HL-60/S4 treated with phorbol 12-myristate 13-acetate at 8.2 ng/mL for 4 days and 3 days (cell line): ENCODE data around the gene LRR1.
"Not testable (repeated sequence)": the region's sequence is repeated elsewhere in the genome, so short reads cannot be mapped to it uniquely, and the experiment has no call there.

Experiments used
- in situ Hi-C: fragments of 300-500 bp; cut with MboI; formaldehyde crosslinking; loops from 2 replicates; pipeline ENCODE4 v1.15.0; 2022; ENCODE audit warnings: low sequenced_read_pairs

The LRR1 gene

DNA sequence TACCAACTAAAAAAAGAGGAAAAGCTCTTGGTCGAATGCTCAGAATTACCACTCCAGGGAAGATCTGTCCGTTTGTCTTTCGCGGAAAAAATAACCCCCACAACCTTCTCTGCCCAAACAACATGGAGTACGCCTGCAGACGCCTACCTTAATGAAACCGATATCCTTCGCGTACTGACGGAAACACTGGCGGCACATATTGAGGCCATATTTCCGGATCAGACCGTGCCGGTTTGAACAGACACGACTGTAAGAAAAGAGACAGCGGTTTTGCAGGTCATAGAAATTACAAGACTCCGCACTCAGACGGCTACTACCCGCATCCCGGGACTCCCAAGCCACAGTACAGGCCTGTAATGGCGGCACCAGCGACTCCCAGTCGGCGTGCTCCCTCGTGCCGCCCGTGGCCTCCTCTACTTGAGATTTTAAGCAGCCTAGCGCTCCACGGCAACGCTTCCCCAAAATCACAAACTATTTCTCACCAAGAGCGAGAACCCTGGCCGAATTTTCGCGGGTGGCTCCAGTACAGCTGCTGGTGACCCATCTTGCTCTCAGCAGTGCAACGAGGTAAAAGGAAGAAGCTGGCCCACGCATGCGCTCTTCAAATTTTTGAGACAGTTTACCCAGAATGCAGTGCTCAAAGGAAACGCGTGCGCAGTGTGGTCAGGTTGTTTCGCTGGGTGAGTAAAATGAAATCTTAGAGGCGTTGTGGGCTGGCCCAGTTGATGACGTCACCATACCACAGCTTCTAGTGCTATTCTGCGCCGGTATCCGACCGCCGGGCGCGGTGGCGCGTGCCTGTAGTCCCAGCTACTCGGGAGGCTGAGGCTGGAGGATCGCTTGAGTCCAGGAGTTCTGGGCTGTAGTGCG lies 12.7 kb upstream of the LRR1 start, which contains the start of gene RPS29:
TSS of gene RPS29 (minus strand) at position 578 of the 870 bp plus-strand sequence. CDS start at position 544, 34 bp downstream.
- in situ Hi-C loops, result no loop called here

DNA sequence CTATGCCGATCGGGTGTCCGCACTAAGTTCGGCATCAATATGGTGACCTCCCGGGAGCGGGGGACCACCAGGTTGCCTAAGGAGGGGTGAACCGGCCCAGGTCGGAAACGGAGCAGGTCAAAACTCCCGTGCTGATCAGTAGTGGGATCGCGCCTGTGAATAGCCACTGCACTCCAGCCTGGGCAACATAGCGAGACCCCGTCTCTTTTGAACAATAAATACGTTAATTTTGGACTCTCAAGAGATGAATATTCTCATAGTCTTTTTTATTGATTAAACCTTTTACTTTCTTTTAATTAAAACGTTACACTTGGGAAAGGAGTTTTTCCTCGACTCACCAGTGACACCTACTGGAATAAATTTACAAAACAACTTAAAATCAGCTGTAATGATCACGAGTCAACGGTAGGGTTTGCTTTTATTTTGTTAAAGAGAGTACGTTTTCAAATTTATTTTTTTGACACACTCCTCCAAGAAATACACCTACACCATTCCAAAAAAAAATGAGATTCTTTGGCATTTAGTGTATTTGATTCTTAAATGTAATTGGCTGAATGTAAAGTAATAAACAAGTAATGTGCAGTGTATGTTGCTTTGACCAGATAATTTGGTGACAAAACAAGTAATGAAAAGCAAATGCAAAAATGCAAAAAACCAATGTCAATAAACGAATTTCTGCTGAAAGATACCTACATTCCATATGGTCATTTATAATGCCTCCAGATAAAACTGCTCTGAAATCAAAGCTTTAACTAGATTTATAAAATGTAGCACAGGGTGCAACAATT lies 11.9 kb upstream of the LRR1 start:
- in situ Hi-C loops, result no loop called here

DNA sequence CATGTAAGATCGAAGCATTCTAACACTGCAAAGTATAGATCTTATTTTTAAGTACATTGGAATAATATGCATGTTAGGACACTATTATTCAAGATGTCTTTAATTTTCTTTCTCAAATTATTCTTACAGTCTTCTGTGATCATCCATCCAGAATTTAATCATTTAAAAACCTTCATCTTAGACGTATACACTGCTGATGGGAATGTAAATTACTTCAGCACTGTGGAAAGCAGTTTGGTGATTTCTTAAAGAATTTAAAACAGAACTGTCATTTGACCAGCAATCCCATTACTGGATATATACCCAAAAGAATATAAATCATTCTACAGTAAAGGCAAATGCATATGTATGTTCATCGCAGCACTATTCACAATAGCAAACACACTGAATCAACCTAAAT lies 9.4 kb upstream of the LRR1 start:
- in situ Hi-C loops, result no loop called here

DNA sequence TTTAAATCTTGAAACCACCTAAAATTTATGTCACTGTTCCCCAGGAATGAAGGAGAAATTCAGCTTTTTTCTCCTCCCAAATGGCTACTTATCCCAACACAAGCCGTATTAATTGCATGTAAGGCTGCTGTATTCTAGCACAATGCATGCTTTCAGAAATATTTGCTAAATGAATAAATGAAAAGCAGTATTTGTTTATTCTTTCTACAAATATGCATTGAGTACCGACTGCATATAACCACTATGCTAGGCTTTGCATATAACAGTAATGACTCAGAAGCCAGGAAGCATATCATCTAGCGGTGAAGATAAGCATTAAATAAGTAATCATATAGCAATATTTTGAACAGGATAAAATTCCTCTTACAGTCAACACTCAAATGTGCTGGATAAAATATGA lies 5.7 kb upstream of the LRR1 start:
- in situ Hi-C loops, result no loop called here

DNA sequence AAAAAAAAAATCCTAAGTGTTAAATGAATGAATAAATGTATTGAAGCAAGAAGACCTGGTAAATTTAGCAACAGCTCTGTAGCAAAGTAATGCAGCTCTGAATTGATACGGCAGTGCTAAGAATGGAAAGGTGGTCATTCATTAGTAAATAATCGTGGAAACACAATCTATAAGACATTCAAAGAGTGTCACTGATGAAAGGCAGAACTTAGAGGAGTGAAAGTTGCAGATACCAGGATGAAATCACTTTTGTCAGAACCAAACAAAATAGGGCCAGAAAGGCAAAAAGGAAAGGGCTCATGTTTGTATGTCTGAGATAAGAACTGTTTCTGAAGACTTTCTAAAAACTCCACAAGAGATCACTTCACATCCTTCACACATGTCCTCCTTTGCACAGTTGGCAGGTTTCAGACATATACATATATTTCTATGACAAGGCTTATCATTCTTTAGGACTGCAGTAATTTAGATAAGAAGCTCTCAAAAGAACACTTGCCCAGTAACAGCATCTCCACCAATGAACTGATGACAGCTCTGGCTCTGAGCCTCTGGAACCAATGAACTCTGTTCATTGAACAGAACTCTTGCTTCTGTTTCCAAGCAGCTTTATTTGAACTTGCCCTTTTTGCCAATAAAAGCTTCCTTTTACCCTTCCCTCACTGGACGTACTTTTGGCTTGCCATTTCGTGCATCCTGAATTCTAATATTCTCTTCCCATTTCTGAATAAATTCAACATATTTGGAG lies 4.2 kb upstream of the LRR1 start:
- in situ Hi-C loops, result no loop called here

DNA sequence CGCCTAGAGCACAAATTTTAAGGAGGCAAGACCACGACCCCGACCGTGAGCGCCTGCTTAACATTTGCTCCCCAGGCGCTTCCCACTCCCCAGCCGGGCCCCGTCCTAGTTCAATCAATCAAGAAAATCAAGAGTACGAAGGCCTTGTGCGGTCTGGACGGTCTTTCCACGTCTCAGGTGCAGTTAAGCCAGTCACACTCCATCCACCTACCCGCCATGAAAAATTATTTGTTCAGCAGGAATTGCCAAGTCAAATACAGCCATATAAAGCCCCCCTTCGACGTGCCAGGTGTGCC lies 603 bp upstream of the LRR1 start:
- in situ Hi-C loops, result no loop called here

DNA sequence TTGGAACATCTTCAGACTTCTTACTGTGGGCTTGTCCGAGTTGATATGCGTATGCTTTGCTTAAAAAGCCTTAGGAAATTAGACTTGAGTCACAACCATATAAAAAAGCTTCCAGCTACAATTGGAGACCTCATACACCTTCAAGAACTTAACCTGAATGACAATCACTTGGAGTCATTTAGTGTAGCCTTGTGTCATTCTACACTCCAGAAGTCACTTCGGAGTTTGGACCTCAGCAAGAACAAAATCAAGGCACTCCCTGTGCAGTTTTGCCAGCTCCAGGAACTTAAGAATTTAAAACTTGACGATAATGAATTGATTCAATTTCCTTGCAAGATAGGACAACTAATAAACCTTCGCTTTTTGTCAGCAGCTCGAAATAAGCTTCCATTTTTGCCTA lies 8.8 kb downstream of the LRR1 start:
- in situ Hi-C loops, result no loop called here

DNA sequence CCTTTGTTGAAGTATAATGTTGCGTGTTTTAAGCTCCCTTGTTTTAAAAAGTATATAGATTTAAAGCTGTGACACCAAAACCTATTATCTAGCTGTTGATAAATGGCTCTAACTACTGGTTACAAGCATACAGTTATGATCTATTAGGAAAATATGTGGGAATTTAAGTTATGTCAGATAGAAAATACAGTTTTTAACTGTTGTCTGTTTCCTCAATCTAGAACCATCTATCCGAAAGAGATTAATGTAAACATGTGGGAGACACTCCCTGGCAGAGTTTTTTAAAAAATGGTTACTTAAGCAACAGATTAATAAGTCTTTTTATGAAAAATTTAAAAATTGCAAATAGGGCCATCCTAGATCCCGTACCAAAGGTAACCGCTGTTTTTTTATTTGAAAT lies 13.5 kb downstream of the LRR1 start:
- in situ Hi-C loops, result no loop called here

DNA sequence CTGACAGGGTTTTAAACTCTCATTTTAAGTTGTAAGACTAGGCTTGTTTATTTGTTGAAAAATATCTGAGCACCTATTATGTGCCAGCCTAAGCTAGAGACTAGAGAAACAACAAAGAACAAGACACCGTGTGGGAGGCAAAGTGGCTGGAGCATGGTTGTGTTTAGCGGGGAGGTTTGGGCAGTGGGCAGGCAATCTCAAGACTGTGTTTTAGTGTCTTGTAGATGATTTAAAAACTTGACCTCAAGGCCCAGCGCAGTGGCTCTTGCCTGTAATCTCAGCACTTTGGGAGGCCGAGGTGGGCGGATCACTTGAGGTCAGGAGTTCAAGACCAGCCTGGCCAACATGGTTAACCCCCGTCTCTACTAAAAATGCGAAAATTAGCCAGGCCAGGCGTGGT lies 13.9 kb downstream of the LRR1 start:
- in situ Hi-C loops, result no loop called here

DNA sequence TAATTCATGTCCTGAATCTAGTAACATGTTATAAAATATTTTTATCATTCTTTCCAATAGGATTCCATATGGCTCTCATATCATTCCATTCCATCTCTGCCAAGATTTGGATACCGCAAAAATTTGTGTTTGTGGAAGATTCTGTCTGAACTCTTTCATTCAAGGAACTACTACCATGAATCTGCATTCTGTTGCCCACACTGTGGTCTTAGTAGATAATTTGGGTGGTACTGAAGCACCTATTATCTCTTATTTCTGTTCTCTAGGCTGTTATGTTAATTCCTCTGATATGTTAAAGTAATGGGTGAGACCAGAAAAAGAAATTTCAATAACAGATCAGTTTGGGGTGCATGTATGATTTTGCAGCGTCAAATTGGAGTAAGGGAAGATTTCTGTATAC lies 15.5 kb downstream of the LRR1 start:
- in situ Hi-C loops, result no loop called here

DNA sequence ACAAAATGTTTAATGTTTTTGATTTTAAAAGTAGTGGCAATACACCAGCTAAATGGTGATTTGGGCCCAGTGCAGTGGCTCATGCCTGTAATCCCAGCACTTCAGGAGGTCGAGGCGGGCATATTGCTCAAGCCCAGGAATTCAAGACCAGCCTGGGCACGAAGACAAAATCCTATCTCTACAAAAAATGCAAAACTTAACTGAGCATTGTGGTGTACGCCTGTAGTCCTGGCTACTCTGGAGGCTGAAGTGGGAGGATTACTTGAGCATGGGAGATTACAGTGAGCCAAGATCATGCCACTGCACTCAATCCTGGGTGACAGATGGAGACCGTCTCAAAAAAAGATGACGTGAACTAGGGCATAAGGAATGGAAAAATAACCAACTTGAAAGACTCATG lies 17.0 kb downstream of the LRR1 start:
- in situ Hi-C loops, result no loop called here

DNA sequence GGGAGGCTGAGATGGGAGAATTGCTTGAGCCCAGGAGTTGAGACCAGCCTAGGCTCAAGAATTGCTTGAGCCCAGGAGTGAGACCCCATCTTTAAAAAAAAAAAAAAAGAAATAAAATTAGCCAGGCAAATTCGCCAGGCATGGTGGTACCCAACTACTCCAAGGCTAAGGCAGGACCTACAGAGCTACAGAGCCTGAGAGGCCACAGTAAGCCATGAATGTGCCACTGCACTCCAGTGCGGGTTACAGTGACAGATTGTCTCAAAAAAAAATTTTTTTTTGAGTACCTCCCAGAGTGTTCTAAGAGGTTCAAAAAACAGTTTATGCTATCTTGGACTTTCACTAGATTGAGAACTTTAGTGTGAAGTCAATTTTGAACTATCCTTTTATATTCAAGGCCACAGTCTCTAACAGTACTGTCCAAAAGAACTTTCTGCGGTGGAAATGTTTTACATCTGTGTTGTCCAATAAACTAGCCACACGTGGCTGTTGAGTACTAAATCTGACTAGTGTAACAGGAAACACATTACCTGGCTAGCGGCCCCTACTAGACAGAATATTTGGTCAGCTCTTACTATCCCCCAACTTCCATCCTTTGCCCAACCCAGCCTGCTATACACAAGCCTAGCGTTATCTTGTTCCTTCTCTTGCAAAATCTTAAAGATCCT lies 19.2 kb downstream of the LRR1 start:
- in situ Hi-C loops, result no loop called here

DNA sequence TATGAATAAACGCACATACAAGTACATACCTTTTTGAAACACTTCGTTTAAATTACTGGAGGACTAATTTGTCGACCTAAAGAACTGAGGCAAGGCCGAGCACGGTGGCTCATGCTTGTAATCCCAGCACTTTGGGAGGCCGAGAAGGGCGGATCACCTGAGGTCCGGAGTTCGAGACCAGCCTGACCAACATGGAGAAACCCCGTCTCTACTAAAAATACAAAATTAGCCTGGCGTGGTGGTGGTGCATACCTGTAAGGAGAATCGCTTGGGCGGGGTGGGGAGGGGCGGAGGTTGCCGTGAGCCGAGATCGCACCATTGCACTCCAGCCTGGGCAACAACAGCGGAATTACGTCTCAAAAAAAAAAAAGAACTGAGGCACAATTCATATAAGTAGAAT lies 20.5 kb downstream of the LRR1 start:
- in situ Hi-C loops, result not testable (repeated sequence)

DNA sequence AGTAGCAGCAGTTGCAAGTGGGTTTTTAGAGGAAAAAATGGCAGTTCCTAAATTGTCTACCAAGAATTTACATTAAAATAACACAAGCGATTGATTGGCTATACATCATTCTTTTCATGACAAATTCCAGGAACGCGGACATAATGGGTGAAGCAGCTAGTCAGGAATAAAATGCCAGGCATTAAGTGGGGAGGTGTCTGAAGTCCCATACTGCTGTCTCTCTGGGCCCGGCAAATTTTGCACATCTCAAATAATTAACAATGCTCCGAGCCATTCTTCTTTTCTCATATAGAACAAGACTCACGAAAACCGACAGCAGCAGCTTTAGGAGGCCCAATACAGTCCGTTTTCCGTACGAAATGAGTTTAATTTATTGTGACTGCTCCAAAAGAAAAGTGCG lies 21.0 kb downstream of the LRR1 start:
- in situ Hi-C loops, result no loop called here

DNA sequence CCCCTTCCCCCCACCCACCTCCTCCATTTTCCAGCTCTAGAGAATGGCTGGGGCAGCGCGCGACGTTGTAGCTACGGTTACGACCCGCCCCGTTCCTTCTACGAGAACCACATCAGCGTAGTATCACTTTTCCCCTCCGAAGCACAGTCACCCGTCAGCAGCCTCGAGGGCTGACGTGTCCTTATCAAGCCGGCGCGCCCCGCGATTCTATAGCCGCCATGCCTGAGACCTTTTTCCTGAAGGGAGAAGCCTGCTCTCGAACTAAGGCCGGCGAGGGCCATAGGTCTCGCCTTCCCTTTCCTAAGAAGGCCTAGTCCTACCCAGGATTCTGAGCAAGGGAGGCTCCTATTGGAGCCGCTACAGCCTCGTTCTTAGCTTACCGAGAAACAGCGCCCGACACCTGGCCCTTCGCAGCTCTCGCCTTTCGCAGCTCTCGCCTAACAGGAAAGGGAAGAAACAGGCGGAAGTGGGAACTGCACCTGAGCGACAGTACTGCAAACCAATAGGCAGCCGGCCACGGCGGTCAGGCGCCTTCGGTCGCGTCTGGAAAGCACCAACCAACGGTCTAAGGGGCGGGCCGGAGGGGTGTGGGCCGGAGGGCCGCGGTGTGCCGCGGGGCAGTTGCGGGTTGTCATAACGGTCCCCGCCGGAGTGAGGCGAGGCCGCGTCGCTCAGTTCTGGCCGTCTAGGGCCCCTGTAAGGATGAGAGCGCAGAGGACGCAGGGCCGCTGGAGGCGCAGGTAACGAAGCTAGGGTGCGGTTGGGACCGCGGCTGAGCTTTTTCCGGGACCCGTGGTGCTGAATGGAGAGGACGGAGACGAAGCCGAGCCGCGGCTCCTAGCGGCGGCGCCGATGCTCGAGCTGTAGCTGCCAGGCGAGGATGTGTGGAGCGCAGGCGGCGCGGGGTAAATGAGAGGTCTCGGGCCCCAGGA lies 21.7 kb downstream of the LRR1 start, which contains the start of the genes MGAT2 and RPL36AL:
TSS of gene MGAT2 (plus strand) at position 618 of the 932 bp plus-strand sequence. CDS start 470 bp downstream, outside the sequence.
TSS of gene RPL36AL (minus strand) at position 445 of the 932 bp plus-strand sequence. CDS start 1,522 bp downstream, outside the sequence.
- in situ Hi-C loops, result no loop called here

DNA sequence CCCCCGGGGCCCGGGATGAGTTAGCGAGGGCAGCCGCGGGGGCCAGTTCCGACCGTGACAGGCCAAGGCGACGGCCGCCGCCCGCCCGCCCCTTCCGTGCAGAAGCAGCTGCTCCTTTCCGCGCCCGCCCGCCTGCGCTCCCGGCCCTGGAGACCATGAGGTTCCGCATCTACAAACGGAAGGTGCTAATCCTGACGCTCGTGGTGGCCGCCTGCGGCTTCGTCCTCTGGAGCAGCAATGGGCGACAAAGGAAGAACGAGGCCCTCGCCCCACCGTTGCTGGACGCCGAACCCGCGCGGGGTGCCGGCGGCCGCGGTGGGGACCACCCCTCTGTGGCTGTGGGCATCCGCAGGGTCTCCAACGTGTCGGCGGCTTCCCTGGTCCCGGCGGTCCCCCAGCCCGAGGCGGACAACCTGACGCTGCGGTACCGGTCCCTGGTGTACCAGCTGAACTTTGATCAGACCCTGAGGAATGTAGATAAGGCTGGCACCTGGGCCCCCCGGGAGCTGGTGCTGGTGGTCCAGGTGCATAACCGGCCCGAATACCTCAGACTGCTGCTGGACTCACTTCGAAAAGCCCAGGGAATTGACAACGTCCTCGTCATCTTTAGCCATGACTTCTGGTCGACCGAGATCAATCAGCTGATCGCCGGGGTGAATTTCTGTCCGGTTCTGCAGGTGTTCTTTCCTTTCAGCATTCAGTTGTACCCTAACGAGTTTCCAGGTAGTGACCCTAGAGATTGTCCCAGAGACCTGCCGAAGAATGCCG lies 22.6 kb downstream of the LRR1 start:
- in situ Hi-C loops, result no loop called here

DNA sequence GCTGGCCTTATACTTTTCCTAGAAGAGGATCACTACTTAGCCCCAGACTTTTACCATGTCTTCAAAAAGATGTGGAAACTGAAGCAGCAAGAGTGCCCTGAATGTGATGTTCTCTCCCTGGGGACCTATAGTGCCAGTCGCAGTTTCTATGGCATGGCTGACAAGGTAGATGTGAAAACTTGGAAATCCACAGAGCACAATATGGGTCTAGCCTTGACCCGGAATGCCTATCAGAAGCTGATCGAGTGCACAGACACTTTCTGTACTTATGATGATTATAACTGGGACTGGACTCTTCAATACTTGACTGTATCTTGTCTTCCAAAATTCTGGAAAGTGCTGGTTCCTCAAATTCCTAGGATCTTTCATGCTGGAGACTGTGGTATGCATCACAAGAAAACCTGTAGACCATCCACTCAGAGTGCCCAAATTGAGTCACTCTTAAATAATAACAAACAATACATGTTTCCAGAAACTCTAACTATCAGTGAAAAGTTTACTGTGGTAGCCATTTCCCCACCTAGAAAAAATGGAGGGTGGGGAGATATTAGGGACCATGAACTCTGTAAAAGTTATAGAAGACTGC lies 23.4 kb downstream of the LRR1 start:
- in situ Hi-C loops, result no loop called here

DNA sequence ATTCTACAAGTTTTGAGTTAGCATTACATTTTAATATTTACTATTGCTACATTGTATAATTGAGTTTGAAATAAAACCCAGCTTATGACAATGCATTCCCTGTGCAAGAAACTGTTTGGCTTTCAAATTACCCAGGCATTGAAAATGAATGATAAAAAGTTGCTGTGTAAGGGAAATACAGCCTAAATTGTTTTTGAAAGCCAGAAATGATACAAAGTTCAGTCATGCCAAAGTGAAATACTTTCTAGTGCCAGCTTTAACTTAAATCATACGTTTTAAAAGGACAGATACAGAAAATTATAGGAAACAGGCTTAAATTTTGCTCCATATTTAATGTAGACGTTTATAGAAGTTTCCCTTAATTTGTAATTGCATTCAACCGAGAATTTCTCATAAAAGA lies 24.6 kb downstream of the LRR1 start:
- in situ Hi-C loops, result no loop called here
